ENCODE measurements around the gene CDC42BPB.

CDC42BPB gene

GRCh38 chr14:102905116-102906108 is 151.9 kb downstream of the CDC42BPB start:
- H3K4me1 ChIP-seq = no peaks in the 10 kb centered on the region
- H3K9me3 ChIP-seq (ENCODE audit: control insufficient read depth, low read length) = no peaks in the 10 kb centered on the region
- H3K9ac ChIP-seq = no peak overlapping the region
- H3K36me3 ChIP-seq (ENCODE audit: control insufficient read depth, insufficient read depth, low read length) = no peaks in the 10 kb centered on the region
- no peak overlapping the region for H3K27ac ChIP-seq
- no peak for TF ChIP-seq CTCF (IDR thresholded peaks at IDR 0.05)
- H3K27me3 ChIP-seq (ENCODE audit: control insufficient read depth, insufficient read depth, low read length) = no peaks in the 10 kb centered on the region
- H2AFZ ChIP-seq = no peak overlapping the region
- H3K4me2 ChIP-seq (ENCODE audit: low read length) = no peak overlapping the region
- no peaks in the 10 kb centered on the region for H3K79me2 ChIP-seq
- no peak overlapping the region for H3K4me3 ChIP-seq (ENCODE audit: low read depth, low read length)

GRCh38 chr14:102903889-102904512 is 153.3 kb downstream of the CDC42BPB start:
- Histone ChIP-seq H3K27me3 (ENCODE audit: control insufficient read depth, insufficient read depth, low read length) (no peaks in the 10 kb centered on the region), H3K27ac (no peak overlapping the region), H3K4me3 (ENCODE audit: low read depth, low read length) (no peak overlapping the region), H3K4me1 (no peaks in the 10 kb centered on the region), H3K36me3 (ENCODE audit: control insufficient read depth, insufficient read depth, low read length) (no peaks in the 10 kb centered on the region), H3K9me3 (ENCODE audit: control insufficient read depth, low read length) (no peaks in the 10 kb centered on the region), H3K79me2 (no peaks in the 10 kb centered on the region), H2AFZ (no peak overlapping the region), H3K9ac (no peak overlapping the region), H3K4me2 (ENCODE audit: low read length) (no peak overlapping the region)
- no peak for TF ChIP-seq CTCF (IDR thresholded peaks at IDR 0.05)

- Histone ChIP-seq H3K27me3 (ENCODE audit: control insufficient read depth, insufficient read depth, low read length) (no peaks in the 10 kb centered on the region), H3K79me2 (no peaks in the 10 kb centered on the region), H3K9ac (no peak overlapping the region), H3K4me3 (ENCODE audit: low read depth, low read length) (no peak overlapping the region), H3K4me1 (no peaks in the 10 kb centered on the region), H3K27ac (no peak overlapping the region), H3K9me3 (ENCODE audit: control insufficient read depth, low read length) (no peaks in the 10 kb centered on the region), H3K4me2 (ENCODE audit: low read length) (no peak overlapping the region), H3K36me3 (ENCODE audit: control insufficient read depth, insufficient read depth, low read length) (no peaks in the 10 kb centered on the region), H2AFZ (no peak overlapping the region)
- no peak for TF ChIP-seq CTCF (IDR thresholded peaks at IDR 0.05)
Measured at GRCh38 chr14:102903248-102903888, 154.0 kb downstream of the CDC42BPB start.

GRCh38 chr14:102902523-102903247 is 154.7 kb downstream of the CDC42BPB start:
- Histone ChIP-seq H3K27ac (no peak overlapping the region), H3K27me3 (ENCODE audit: control insufficient read depth, insufficient read depth, low read length) (no peaks in the 10 kb centered on the region), H3K4me2 (ENCODE audit: low read length) (no peak overlapping the region), H3K4me1 (no peaks in the 10 kb centered on the region), H3K9me3 (ENCODE audit: control insufficient read depth, low read length) (no peaks in the 10 kb centered on the region), H3K4me3 (ENCODE audit: low read depth, low read length) (no peak overlapping the region), H2AFZ (no peak overlapping the region), H3K36me3 (ENCODE audit: control insufficient read depth, insufficient read depth, low read length) (no peaks in the 10 kb centered on the region), H3K79me2 (no peaks in the 10 kb centered on the region), H3K9ac (no peak overlapping the region)
- TF ChIP-seq CTCF (IDR thresholded peaks at IDR 0.05) = no peak

Measured in parathyroid adenoma (tissue), 2 donors.